ENCODE measurements around the gene CYP20A1. TPM values are rescaled to one million over a fixed set of nuclear protein-coding genes. Genes with fewer than 3 reads are reported as not detected.

CYP20A1 gene
- total RNA-seq, 4 donors from 2014 or later: 20.8 to 25.9 (median 24.9) TPM

- Histone ChIP-seq H3K27ac (no peak overlapping the region), H3K27me3 (no peaks in the 10 kb centered on the region), H3K36me3 (no peaks in the 10 kb centered on the region), H3K9me3 (no peaks in the 10 kb centered on the region), H3K4me1 (peaks cover 17% of the 10 kb centered on the region), H3K4me3 (no peak overlapping the region)
- DNase-seq (ENCODE audit: low spot score in 2 of 2): no peak
- WGBS: 79% methylated on average over 1 of the region's 1 CpG
- TF ChIP-seq POLR2AphosphoS5 (IDR thresholded peaks at IDR 0.05) (no peak), CTCF (IDR thresholded peaks at IDR 0.05) (no peak), POLR2A (IDR thresholded peaks at IDR 0.05) (no peak), EP300 (IDR thresholded peaks at IDR 0.05) (no peak)
These were observed 87.5 kb downstream of the CYP20A1 start for GRCh38 chr2:203326356-203326755.

DNA sequence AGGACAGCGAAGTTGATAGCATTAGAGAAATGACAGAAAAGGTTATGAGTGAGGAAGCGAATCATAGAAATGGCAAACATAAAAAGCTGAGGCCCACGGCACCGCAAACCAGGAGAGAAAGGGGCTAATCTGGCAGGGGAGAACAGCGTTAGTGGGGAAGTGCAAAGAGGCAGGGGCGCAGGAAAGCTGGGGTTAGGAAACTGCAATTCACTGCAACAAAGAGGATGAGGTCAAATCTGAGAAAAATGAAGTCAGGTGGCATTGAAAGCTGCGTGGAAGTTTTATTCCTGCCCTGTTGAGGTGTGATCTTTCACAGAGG, 88.7 kb downstream of the CYP20A1 start:
- WGBS: 27% methylated on average over 7 of the region's 7 CpGs
- peak overlapping the region; percentile 99 for H3K4me3 ChIP-seq
- no peaks in the 10 kb centered on the region for H3K27me3 ChIP-seq

DNA sequence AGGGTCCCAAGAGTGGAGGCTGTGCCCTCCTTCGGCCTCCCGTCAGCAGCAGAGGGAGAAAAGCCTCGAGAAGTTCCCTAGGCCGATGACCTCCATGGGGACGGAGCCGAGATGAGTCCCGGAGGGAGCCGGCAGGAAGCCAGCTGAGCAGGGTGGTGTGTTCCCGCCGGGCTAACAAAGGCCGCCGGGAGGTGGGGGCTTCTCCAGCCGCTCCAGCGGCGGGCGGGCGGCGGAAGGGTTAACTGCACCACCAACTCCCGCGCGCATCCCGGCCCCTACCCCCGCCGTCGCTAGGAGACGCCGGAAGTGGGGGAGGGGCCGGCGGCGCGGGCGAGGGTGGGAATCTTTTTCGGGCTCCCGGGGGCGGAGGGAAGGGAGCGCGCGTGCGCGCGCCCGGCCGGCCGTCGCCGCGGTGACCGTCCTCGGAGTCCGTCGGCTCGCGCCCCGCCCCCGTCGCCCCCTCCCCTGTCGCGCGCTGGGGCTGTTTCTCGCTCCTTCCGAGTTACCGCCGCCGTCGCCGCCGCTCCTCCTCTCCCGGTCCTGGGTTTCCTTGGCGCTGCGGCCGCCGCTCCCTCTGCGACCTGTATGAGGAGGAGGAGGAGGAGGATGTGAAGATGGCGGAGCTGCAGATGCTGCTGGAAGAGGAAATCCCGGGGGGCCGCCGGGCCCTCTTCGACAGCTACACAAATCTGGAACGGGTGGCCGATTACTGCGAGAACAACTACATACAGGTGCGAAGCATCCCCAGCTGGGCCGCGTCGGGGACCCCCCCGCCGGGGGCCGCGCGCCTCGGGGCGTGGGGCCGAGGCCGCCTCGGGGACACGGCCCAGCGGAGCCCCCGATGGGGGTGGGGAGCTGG, 89.3 kb downstream of the CYP20A1 start, which contains the start of gene ABI2:
TSS of gene ABI2 (plus strand) at position 494 of the 859 bp plus-strand sequence. CDS start at position 615, 121 bp downstream.
- peaks cover 17% of the 10 kb centered on the region for H3K4me1 ChIP-seq
- peak within 1 kb of the TSS; percentile 99 for H3K4me3 ChIP-seq
- no peaks in the 10 kb centered on the region for H3K9me3 ChIP-seq
- H3K36me3 ChIP-seq: no peaks in the 10 kb centered on the region
- peak within 1 kb of the TSS; percentile 83 for H3K27ac ChIP-seq
- TF ChIP-seq POLR2AphosphoS5 (IDR thresholded peaks at IDR 0.05) (peak in 1 of 3 donors; percentile 5), POLR2A (IDR thresholded peaks at IDR 0.05) (no peak)
- DNase-seq (ENCODE audit: low spot score in 2 of 2): peak; percentile 85 to 87
- WGBS: under 1% methylated on average over 74 of the region's 98 CpGs
- H3K27me3 ChIP-seq: no peaks in the 10 kb centered on the region

More for the DNA sequence above, 88.7 kb downstream of the CYP20A1 start:
- Histone ChIP-seq H3K27ac (peak overlapping the region; percentile 83), H3K36me3 (no peaks in the 10 kb centered on the region), H3K4me1 (peaks cover 17% of the 10 kb centered on the region), H3K9me3 (no peaks in the 10 kb centered on the region)
- no peak for DNase-seq (ENCODE audit: low spot score in 2 of 2)
- no peak for TF ChIP-seq CTCF (IDR thresholded peaks at IDR 0.05)
- TF ChIP-seq POLR2AphosphoS5 (IDR thresholded peaks at IDR 0.05): no peak
- TF ChIP-seq POLR2A (IDR thresholded peaks at IDR 0.05): no peak
- no peak for TF ChIP-seq EP300 (IDR thresholded peaks at IDR 0.05)

DNA sequence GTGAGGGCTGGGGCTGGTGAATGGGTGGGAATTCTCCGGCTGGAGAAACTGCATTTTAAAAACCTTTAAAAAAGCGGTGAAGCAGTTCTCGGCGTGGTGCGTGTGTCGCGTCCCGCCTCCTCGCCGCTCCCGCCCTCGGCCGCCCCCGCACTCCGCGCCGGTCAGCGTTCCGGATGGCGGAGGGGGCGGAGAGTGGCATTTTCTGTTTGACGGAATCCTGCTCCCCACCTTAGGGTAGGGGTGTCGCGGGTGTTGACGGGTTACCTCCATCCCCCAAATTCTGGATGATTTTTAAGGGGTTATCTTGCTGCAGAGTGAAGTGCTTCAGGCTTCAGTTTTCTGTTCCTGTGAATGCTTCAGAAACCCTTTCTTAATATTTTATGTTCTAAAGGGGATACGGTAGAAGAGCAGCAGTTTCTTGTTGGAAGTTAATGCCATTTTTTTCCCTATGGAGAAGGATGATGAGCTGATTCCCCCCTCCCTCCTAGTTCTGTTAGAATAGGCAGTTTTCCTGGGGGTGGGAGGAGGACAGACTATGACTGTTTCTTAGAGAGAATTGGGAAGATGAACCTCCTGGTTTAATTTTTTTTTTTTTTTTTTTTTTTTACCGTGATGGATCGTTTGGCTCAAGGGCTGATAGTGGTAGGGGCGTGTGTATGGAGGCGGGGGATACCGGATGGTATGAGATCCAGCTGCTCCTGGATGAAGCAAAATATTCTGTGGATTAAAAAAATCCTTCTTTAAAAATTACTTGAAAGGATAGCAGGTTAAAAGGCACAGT, 90.1 kb downstream of the CYP20A1 start:
- TF ChIP-seq POLR2A (IDR thresholded peaks at IDR 0.05): no peak
- TF ChIP-seq CTCF (IDR thresholded peaks at IDR 0.05): no peak
- no peak for TF ChIP-seq EP300 (IDR thresholded peaks at IDR 0.05)
- no peak for TF ChIP-seq POLR2AphosphoS5 (IDR thresholded peaks at IDR 0.05)
- Histone ChIP-seq H3K27me3 (no peaks in the 10 kb centered on the region), H3K9me3 (no peaks in the 10 kb centered on the region), H3K4me3 (peak overlapping the region; percentile 99), H3K27ac (peak overlapping the region; percentile 83), H3K4me1 (peaks cover 17% of the 10 kb centered on the region), H3K36me3 (no peaks in the 10 kb centered on the region)
- WGBS: under 1% methylated on average over 22 of the region's 31 CpGs
- DNase-seq (ENCODE audit: low spot score in 2 of 2): no peak

DNA sequence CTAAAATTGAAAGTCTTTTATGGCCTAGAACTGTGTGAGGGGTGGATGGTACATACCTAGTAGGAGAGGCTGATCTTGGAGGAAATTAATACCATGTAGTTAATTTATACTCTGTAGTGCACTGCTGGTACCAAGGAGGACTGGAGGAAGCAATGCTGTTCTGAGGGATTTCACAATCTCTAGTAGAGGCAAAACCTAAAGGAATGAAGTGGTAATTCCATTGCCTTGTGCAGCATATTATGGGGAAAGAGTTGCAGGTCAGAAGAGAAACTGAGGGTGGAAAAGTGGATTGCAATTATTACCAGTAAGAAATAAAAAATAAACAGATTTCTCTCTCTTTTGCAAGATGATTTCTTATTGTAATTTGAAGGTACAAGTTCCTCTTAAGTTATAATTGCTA, 91.6 kb downstream of the CYP20A1 start:
- H3K4me3 ChIP-seq: no peak overlapping the region
- H3K27me3 ChIP-seq: no peaks in the 10 kb centered on the region
- peaks cover 17% of the 10 kb centered on the region for H3K4me1 ChIP-seq
- no peaks in the 10 kb centered on the region for H3K9me3 ChIP-seq
- no peak for TF ChIP-seq POLR2AphosphoS5 (IDR thresholded peaks at IDR 0.05)
- no peak for TF ChIP-seq CTCF (IDR thresholded peaks at IDR 0.05)
- TF ChIP-seq EP300 (IDR thresholded peaks at IDR 0.05): no peak
- TF ChIP-seq POLR2A (IDR thresholded peaks at IDR 0.05): no peak
- H3K27ac ChIP-seq: no peak overlapping the region
- H3K36me3 ChIP-seq: no peaks in the 10 kb centered on the region
- no peak for DNase-seq (ENCODE audit: low spot score in 2 of 2)
